Left kidney (tissue), 2 donors: ENCODE results near the gene DYNC1I2. TPM values are rescaled to one million over a fixed set of nuclear protein-coding genes. Genes with fewer than 3 reads are reported as not detected.
"Not testable (repeated sequence)": the region's sequence is repeated elsewhere in the genome, so short reads cannot be mapped to it uniquely, and the experiment has no call there.

Experiments used
- DNase-seq: peaks from one replicate; pipeline ENCODE4 v3.0.0-alpha.2; 2013
- polyA plus RNA-seq: library from polyadenylated mRNA; unstranded; fragments of 120-200 nt; gene quantifications from one replicate; pipeline ENCODE4 v1.2.1, GENCODE V29; 2013; ENCODE audit not compliant: insufficient read length

DYNC1I2 gene
- polyA plus RNA-seq, 1 donor = 197 TPM

GRCh38 chr2:171709011-171709685 is 21.9 kb downstream of the DYNC1I2 start:
- no peak for DNase-seq

GRCh38 chr2:171711351-171711750 is 24.1 kb downstream of the DYNC1I2 start:
- no peak for DNase-seq

- no peak for DNase-seq
Observed at GRCh38 chr2:171712051-171712450, 24.8 kb downstream of the DYNC1I2 start.

GRCh38 chr2:171718720-171719119 is 31.5 kb downstream of the DYNC1I2 start:
- DNase-seq = no peak

- no peak for DNase-seq
Observed at GRCh38 chr2:171719660-171720059, 32.4 kb downstream of the DYNC1I2 start.

GRCh38 chr2:171723716-171724683 is 36.7 kb downstream of the DYNC1I2 start:
- DNase-seq = no peak

GRCh38 chr2:171726847-171727450 is 39.7 kb downstream of the DYNC1I2 start:
- no peak for DNase-seq

GRCh38 chr2:171728989-171729951 is 42.0 kb downstream of the DYNC1I2 start:
- DNase-seq = no peak

- no peak for DNase-seq
Observed at GRCh38 chr2:171729952-171730317, 42.7 kb downstream of the DYNC1I2 start.

GRCh38 chr2:171735991-171736710 is 48.9 kb downstream of the DYNC1I2 start:
- no peak for DNase-seq

GRCh38 chr2:171741189-171741588 is 53.9 kb downstream of the DYNC1I2 start:
- no peak for DNase-seq

- no peak for DNase-seq
Observed at GRCh38 chr2:171742760-171743159, 55.5 kb downstream of the DYNC1I2 start.

GRCh38 chr2:171745141-171745540 is 57.9 kb downstream of the DYNC1I2 start:
- DNase-seq = no peak

- no peak for DNase-seq
Observed at GRCh38 chr2:171745806-171746205, 58.5 kb downstream of the DYNC1I2 start.

GRCh38 chr2:171747371-171747770 is 60.1 kb downstream of the DYNC1I2 start:
- DNase-seq = no peak

GRCh38 chr2:171754254-171754939 is 67.1 kb downstream of the DYNC1I2 start:
- no peak for DNase-seq

GRCh38 chr2:171758762-171759161 is 71.5 kb downstream of the DYNC1I2 start:
- DNase-seq = not testable (repeated sequence)

GRCh38 chr2:171761176-171761575 is 73.9 kb downstream of the DYNC1I2 start:
- not testable (repeated sequence) for DNase-seq

- DNase-seq = no peak
Observed at GRCh38 chr2:171762879-171763573, 75.8 kb downstream of the DYNC1I2 start.

GRCh38 chr2:171763602-171764001 is 76.3 kb downstream of the DYNC1I2 start:
- DNase-seq = no peak
